Measurements from ENCODE around the gene NFIA.

Gene NFIA

DNA sequence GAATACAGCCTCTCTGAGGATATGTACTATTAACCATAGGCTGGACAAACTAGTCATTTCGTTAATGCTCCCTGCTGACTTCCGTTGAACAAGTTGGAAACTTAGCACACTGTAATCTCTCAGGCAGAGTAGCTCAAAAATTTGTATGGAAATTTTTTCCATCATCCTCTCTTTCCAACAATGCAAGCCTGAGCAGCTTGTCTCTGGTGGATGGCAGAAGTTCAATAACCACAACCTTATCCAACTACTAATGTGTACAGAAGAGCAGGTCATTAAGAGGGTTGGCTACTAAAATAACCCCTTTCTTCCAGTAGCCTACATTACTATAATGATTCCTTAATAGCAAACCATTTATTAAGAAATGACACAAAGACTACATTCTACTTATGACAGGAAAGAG is 262.3 kb downstream of the NFIA start:
- FAIRE-seq, result no peak

DNA sequence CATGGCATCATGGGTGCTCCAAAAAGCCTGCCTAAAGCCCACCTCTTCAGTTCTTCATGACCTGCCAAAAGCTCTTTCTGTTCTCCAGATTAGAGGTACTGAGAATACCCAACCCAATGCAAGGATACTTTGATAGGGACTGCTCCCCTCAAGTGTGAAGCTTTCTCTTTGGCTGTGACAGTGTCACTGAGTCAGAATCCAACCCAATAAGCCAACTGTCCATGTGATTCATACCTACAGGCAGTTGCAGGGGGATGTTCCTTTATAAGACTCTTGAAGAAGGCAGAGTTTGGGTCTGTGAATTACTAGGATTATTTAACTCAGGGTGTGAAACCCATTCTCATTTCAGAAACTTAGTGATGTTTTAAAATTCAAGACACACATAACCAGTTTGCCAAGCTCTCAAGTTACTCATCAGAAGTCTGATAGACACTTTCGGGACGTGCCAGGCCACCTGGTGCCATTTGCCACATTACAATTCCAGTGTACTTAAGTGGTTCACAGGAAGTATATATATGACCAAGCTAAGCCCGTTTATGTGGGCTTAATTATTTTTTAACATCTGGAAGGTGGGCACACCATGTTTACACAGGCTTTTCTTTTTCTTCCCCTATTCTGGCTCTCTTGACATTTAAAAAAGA is 265.8 kb downstream of the NFIA start:
- no peak for FAIRE-seq

DNA sequence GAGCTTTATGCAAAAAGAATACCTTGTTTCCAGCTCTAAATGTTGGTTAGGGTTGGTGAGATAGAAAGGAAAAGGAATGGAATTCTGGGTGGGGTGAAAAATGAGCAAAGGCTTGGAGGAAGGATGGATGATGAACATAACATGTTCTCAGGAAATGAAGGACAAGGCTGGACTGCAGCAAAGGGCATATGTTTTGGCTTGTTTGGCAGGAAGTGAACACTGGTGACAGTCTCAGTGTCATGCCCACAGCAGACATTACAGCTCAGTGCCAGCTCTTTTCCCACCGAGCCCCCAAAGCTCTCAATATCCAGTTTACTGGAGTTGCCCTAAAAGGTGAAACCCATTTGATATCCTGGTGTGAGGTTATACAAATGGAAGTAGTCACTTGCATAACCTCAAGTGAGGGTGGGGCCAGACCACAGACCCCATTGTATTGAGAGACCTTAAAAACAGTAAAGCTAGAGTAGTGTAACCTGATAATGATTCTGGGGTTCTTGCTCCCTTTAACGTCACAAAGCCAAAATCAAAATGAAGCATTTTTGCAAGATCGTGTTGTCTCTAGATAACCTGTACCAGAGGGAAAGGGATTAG is 270.6 kb downstream of the NFIA start:
- no peak for FAIRE-seq

- no peak for FAIRE-seq
Observed at GRCh38 chr1:61353797-61354406, 271.5 kb downstream of the NFIA start.

DNA sequence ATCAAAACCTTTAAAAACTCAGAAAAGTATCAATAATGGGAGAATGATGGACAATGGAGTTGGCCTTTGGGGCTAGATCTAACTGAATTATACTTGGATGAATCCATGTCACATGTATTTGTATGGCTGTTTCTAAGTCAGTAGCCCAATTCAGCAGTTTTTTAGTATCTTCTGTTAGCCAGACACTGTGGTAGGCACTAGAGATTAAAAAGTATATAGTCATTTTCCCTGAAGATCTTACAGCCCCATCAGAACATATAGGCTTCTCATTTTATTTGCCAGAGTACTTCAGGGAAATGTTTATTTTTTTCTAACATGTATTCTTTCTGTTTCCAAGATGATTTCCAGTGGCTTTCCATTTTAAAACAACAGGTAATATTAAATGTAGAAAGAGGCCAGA is 273.7 kb downstream of the NFIA start:
- FAIRE-seq, result no peak

DNA sequence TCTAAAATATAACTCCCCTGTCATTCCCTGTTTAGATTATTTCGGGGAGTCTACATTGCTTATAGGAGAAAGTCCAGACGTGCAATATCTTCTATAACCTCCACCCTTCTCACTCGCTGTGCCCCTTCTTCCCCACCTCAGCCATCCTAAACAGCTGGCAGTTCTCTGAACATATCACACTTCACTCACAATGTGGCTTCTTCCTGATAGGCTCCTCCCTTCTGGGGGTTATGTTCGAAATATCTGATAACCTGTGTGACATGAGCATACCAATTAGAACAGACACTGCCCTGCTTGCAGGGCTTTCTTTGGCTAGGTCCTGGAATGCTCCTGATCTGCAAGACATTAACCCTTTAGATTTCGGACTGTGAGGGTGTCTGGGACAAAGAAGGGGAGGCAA is 274.6 kb downstream of the NFIA start:
- no peak for FAIRE-seq

- FAIRE-seq, result no peak
Observed at GRCh38 chr1:61357539-61357938, 275.2 kb downstream of the NFIA start.

DNA sequence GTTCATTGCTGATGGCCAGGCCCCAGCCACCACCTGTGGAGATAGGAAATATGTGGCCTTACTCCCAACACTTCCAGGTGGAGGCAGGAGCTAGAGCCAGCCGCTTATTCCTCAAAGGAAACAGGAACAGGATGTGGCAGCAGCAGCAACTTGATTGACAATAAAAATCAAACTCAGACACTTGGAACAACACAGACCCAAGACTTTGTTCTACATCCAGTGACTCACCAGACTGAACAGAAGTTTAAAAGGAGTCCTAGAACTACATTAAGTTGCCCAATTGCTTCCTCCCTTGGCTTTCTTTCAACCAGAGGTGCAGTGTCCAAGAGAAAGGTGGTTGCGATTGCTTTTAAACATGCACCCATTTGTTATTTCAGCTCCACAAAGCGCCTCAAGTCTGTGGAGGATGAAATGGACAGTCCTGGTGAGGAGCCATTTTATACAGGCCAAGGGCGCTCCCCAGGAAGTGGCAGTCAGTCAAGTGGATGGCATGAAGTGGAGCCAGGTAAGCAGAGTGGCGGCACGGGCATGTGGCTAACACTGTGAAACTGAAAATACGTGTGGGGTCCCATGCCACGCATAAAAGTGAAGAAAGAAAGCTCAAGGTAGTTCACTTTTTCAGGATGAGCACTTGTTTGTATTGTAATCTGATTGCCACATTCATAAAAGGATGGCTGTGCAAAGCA is 276.6 kb downstream of the NFIA start:
- no peak for FAIRE-seq

GRCh38 chr1:61361931-61362330 is 279.6 kb downstream of the NFIA start:
- no peak for FAIRE-seq

GRCh38 chr1:61362351-61362750 is 280.0 kb downstream of the NFIA start:
- no peak for FAIRE-seq

- FAIRE-seq, result no peak
Observed at GRCh38 chr1:61368366-61368765, 286.0 kb downstream of the NFIA start.

DNA sequence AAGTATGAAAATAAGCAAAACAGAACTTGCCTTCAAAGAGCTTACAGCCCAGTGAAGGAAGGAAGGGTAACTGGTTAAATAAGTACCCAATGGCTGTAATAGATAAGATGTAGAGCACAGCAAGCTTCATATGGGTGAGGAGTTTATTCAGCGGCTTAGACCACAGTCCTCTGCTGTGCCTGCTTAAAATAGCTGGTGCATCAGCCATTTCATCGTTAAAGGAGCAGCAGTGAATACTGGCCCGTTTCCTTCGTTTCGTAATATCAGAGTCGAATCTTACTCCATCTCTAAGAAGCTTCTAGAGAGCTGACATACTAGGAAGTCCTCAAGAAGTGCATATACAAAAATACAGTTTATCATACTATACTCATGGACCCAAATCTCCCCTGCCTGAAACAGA is 286.5 kb downstream of the NFIA start:
- FAIRE-seq, result no peak

DNA sequence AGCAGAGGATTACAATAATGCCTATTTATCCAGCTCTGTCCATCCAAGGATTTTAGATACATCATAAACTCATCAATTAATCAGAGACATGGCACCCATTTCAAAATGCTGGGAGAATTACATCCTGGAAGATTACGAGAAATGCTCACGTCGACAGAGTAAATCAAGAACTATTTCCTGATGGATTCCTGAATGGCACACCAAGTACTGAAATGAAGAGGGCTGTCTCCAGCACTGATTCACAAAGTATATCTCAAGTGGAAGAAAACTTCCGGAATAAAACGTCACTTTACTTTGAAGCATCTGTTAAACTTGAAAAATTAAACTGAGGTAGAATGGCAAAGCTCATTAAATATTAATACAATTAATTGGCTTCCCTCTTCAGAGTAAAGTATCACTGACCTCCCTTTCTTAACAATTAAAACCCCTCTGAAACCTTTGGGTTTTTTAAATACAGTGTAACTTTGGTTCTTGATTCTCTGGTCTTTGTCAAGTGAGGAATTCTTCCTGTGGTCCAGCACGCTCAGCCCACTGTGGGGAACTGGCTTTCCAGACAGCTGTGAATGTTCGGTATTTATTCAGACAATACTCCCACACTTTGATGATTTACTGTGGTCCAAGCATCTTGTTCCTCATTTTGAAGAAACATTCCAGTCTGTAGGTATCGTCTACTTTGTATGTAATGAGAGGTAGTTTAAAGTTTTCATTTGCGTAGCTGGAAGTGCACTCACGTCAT is 288.0 kb downstream of the NFIA start:
- FAIRE-seq, result no peak

GRCh38 chr1:61370913-61371279 is 288.5 kb downstream of the NFIA start:
- no peak for FAIRE-seq

DNA sequence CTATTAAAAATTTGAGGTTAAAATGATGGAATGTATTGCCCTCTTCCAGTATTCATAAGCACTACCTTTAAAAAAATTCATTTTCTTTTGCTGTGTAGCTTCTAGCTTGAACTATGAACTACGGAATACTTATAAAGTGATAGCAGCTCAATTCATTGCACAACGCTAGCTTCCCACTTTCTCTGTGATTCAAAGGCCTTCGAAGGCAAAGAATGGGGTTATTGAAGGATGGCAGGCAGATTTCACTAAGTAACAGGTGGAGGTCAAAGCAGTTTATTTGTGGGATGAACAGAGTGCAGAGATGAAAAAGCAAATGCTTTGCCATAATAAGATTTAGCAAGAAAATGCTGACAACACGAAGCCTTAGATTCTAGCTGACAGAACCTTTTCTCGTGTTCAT is 290.6 kb downstream of the NFIA start:
- no peak for FAIRE-seq

- no peak for FAIRE-seq
Observed at GRCh38 chr1:61374156-61374555, 291.8 kb downstream of the NFIA start.

DNA sequence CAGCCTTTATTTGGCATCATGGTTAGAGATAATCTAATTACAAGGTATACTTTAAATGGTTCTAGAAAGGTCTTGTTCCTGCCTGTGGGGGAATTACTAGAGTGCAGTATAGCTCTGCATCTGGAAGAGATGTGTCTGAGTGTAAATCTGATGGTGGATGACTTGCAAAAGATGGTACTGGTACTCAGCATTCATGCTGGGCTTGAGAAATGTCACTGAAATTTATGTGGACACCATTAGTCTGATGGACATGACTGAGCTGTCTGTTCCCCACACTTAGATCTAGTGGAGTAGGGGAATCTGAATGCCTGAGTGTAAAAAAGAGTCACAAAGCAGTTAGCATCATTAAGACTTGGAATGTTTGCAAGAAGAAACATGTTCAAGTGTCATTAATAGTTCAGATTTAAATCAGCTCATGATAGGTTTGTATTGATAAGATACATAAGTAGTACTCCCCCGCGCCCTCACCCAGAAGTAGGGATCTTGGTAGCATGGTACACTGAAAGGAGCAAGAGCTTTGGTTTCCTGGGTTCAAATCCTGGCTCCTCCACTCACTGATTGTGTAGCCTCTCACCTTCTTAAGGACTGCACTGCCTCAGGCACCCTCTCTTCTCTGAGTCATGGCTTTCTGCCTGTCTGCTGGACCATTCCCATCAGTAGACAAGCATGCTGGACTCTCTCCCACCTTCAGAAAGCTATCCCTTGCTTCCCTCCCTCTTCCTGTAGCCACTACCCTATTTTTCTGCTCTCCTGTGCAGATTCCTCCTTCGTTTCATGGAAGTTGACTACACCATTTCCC is 292.9 kb downstream of the NFIA start:
- FAIRE-seq, result no peak

- FAIRE-seq, result no peak
Observed at GRCh38 chr1:61376151-61376550, 293.8 kb downstream of the NFIA start.

DNA sequence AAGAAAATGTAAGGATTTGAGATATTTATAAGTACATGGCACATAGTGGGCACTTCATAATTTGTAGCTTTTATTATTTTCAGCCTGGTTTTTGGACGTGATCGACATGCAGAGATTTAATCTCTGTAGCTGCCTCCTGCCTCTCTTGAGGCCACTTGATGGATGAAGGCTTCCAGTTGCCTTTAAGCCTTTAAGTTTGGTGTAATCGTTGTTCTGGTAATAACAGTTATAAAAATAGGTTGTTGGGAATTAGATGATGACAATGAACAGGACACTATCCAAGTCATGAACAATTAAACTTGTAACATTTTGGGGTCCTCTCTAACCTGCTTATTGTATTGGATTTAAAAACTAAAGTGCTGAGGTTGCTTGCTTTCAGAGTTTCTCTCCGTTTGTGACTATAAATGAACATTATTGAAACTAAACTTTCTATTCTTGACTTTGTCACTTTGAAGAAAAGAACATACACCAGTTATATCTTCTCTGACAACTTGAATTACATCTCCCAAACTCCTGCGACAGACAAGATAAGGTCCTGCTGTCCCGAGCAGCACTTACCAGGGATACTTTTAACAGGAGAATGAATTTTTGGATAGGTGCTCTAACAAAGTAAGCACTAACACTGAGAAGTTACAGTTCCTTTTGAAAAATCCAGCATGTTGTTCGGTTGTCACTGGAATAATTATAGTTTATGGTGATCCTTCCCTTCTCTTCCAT is 295.0 kb downstream of the NFIA start:
- FAIRE-seq, result no peak

GRCh38 chr1:61378494-61379180 is 296.3 kb downstream of the NFIA start:
- FAIRE-seq, result no peak

- no peak for FAIRE-seq
Observed at GRCh38 chr1:61379693-61380092, 297.3 kb downstream of the NFIA start.

Data from TTC549 (cell line).